HepG2 (cell line): ENCODE data around the gene RSPH9. TPM values are rescaled to one million over a fixed set of nuclear protein-coding genes. Genes with fewer than 3 reads are reported as not detected.

Experiments used
- ELF3 ChIP-seq: IDR thresholded peaks from 2 replicates; pipeline ENCODE4 v1.6.1; 2016; ENCODE audit warnings: missing genetic modification reagents, missing compliant biosample characterization
- EP300 ChIP-seq, 3 experiments: sonication (generic) in 1 of 3; formaldehyde crosslinking in 1 of 3; IDR thresholded peaks; 2 replicates each; pipeline versions ENCODE4 v1.5.1 to v1.6.1; 2011 to 2020; ENCODE audit warnings: low read depth in 2 of 3, low read length in 2 of 3, borderline replicate concordance in 1 of 3, improper control_type of control experiment in 1 of 3, mild to moderate bottlenecking in 1 of 3, missing genetic modification reagents in 1 of 3, moderate library complexity in 1 of 3
- KIAA2018 ChIP-seq: sonication (generic); formaldehyde crosslinking; IDR thresholded peaks from 2 replicates; pipeline ENCODE4 v1.5.0; 2020; ENCODE audit warnings: mild to moderate bottlenecking, missing genetic modification reagents, borderline replicate concordance
- REST ChIP-seq, 2 experiments: IDR thresholded peaks; 2 replicates each; pipeline ENCODE4 v1.6.1; 2011 to 2012; ENCODE audit warnings: low read length in 2 of 2, borderline replicate concordance in 1 of 2, low read depth in 1 of 2, mild to moderate bottlenecking in 1 of 2, moderate library complexity in 1 of 2
- SMARCC2 ChIP-seq: fragments of 450-650 bp; IDR thresholded peaks from 2 replicates; pipeline ENCODE4 v1.6.1; 2017; ENCODE audit warnings: antibody characterized with exemption, mild to moderate bottlenecking
- SP1 ChIP-seq, 2 experiments: fragments of 450-650 bp in 1 of 2; sonication (generic) in 1 of 2; formaldehyde crosslinking in 1 of 2; IDR thresholded peaks; 2 replicates each; pipeline versions ENCODE4 v1.4.0 to v1.6.1; 2016 to 2020; ENCODE audit warnings: missing genetic modification reagents in 1 of 2
- TOPORS ChIP-seq: sonication (generic); formaldehyde crosslinking; IDR thresholded peaks from 2 replicates; pipeline ENCODE4 v1.8.0; 2023; ENCODE audit warnings: mild to moderate bottlenecking, missing genetic modification reagents
- TSC22D2 ChIP-seq: sonication (generic); formaldehyde crosslinking; IDR thresholded peaks from 2 replicates; pipeline ENCODE4 v1.5.1; 2020; ENCODE audit warnings: missing genetic modification reagents, mild to moderate bottlenecking, borderline replicate concordance
- ZBTB7B ChIP-seq: sonication (generic); formaldehyde crosslinking; IDR thresholded peaks from 2 replicates; pipeline ENCODE4 v1.4.0; 2020; ENCODE audit warnings: missing genetic modification reagents
- ZNF749 ChIP-seq: sonication (generic); formaldehyde crosslinking; IDR thresholded peaks from 2 replicates; pipeline ENCODE4 v1.8.0; 2022; ENCODE audit warnings: mild to moderate bottlenecking, missing genetic modification reagents, moderate library complexity, borderline replicate concordance
- polyA plus RNA-seq, 8 experiments: library from polyadenylated mRNA; depleted of rRNA in 3 of 8; stranded (reverse) in 7 of 8; unstranded in 1 of 8; fragments of >200 nt; fragmentation: Illumina TruSeq in 4 of 8; extraction: Trizol in 4 of 8; gene quantifications; 2 replicates each; pipeline versions ENCODE4 v1.2.1 to v1.2.3, GENCODE V29; 2011 to 2016; ENCODE audit warnings: low read depth in 4 of 8, missing spikeins in 1 of 8, mixed read lengths in 1 of 8; ENCODE audit not compliant: insufficient read depth in 1 of 8
- total RNA-seq, 5 experiments: library from RNA; depleted of rRNA; stranded (reverse); fragments of >200 nt; fragmentation: Illumina TruSeq; extraction: Trizol; gene quantifications; 2 replicates each; pipeline ENCODE4 v1.2.3, GENCODE V29; 2016; ENCODE audit warnings: low read depth in 1 of 5
- TF ChIP-seq, protein P1 (sequence below): sonication (generic); formaldehyde crosslinking; IDR thresholded peaks from 2 replicates; pipeline ENCODE4 v1.5.0; 2020; ENCODE audit warnings: mild to moderate bottlenecking, missing genetic modification reagents
- TF ChIP-seq, protein P2 (sequence below): sonication (generic); formaldehyde crosslinking; IDR thresholded peaks from 2 replicates; pipeline ENCODE4 v1.4.0; 2020; ENCODE audit warnings: missing genetic modification reagents

RSPH9 gene
- total and polyA plus RNA-seq, 2 of the 13 experiments (the other 11 are each of a cell fraction or from before 2014, with no cell fraction given) = 0.04 TPM; not detected in 1

GRCh38 chr6:43635387-43636307, 9.2 kb upstream of the RSPH9 start, which contains the start of gene MAD2L1BP (continued):
- TF ChIP-seq EP300 (IDR thresholded peaks at IDR 0.05; ENCODE audit: low read depth in 2 of 2, low read length in 2 of 2) = peak in 1 of 2 experiments; percentile 67; a peak in 2 of 4 replicates
- peak; percentile 15; the same call in 1 of the 2 replicates for TF ChIP-seq EP300 (CRISPR knock-in tag; IDR thresholded peaks at IDR 0.05; ENCODE audit: borderline replicate concordance)
- TF ChIP-seq REST (IDR thresholded peaks at IDR 0.05; ENCODE audit: borderline replicate concordance in 1 of 2, low read depth in 1 of 2, low read length in 2 of 2) = peak; percentile 66 to 93
- no peak for TF ChIP-seq SP1 (IDR thresholded peaks at IDR 0.05)
- peak; percentile 25; the same call in 1 of the 2 replicates for TF ChIP-seq SP1 (CRISPR knock-in tag; IDR thresholded peaks at IDR 0.05)
- TF ChIP-seq, protein P1, sequence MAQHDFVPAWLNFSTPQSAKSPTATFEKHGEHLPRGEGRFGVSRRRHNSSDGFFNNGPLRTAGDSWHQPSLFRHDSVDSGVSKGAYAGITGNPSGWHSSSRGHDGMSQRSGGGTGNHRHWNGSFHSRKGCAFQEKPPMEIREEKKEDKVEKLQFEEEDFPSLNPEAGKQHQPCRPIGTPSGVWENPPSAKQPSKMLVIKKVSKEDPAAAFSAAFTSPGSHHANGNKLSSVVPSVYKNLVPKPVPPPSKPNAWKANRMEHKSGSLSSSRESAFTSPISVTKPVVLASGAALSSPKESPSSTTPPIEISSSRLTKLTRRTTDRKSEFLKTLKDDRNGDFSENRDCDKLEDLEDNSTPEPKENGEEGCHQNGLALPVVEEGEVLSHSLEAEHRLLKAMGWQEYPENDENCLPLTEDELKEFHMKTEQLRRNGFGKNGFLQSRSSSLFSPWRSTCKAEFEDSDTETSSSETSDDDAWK (CRISPR knock-in tag) = no peak
- TF ChIP-seq TSC22D2 = no peak
- TF ChIP-seq ZNF749 (CRISPR knock-in tag) = peak; percentile 78; the same call in 1 of the 2 replicates
- peak; percentile 80 for TF ChIP-seq ZBTB7B (CRISPR knock-in tag)
- no peak for TF ChIP-seq KIAA2018 (CRISPR knock-in tag)
- TF ChIP-seq, protein P2, sequence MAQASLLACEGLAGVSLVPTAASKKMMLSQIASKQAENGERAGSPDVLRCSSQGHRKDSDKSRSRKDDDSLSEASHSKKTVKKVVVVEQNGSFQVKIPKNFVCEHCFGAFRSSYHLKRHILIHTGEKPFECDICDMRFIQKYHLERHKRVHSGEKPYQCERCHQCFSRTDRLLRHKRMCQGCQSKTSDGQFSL = peak; percentile 90
- TF ChIP-seq ELF3 = peak; percentile 99
- TF ChIP-seq TOPORS (CRISPR knock-in tag) = peak; percentile 71; the same call in 1 of the 2 replicates
- TF ChIP-seq SMARCC2 = no peak
